Heart right ventricle (tissue), 16 donors: ENCODE data around the gene ZBTB39. TPM values are rescaled to one million over a fixed set of nuclear protein-coding genes. Genes with fewer than 3 reads are reported as not detected.

Experiments
- ATAC-seq, 8 donors: fragments of 200-7000 bp; cut with Tn5 transposase; one replicate each; pipeline ENCODE4 v1.9.1; 2020; ENCODE audit warnings: mild to moderate bottlenecking in 8 of 8, moderate library complexity in 8 of 8, moderate number of reproducible peaks in 1 of 8
- DNase-seq, 2 donors: peaks; one replicate each; pipeline ENCODE4 v3.0.0-alpha.2; 2020
- H3K27ac ChIP-seq, 10 donors: fragments of 200-600 bp; sonication (generic) in 2 of 10; one replicate each; pipeline versions ENCODE4 v1.5.0 to v1.8.0; 2020 to 2022; ENCODE audit warnings: mild to moderate bottlenecking in 3 of 10
- H3K27me3 ChIP-seq, 7 donors: fragments of 200-600 bp; one replicate each; pipeline ENCODE4 v1.8.0; 2021 to 2022; ENCODE audit warnings: mild to moderate bottlenecking in 2 of 7
- H3K36me3 ChIP-seq, 9 donors: fragments of 200-600 bp; sonication (generic) in 1 of 9; one replicate each; pipeline versions ENCODE4 v1.5.0 to v1.8.0; 2020 to 2022; ENCODE audit warnings: mild to moderate bottlenecking in 2 of 9
- H3K4me1 ChIP-seq, 9 donors: fragments of 200-600 bp; sonication (generic) in 1 of 9; one replicate each; pipeline versions ENCODE4 v1.5.0 to v1.8.0; 2020 to 2022; ENCODE audit warnings: mild to moderate bottlenecking in 4 of 9
- H3K4me3 ChIP-seq, 10 donors: fragments of 200-600 bp; sonication (generic) in 2 of 10; one replicate each; pipeline versions ENCODE4 v1.5.0 to v1.8.0; 2020 to 2022; ENCODE audit warnings: mild to moderate bottlenecking in 7 of 10, moderate library complexity in 2 of 10
- H3K9me3 ChIP-seq, 11 donors: fragments of 200-600 bp in 10 of 11; sonication (generic) in 2 of 11; one replicate each; pipeline versions ENCODE4 v1.5.0 to v1.8.0; 2013 to 2022; ENCODE audit warnings: mild to moderate bottlenecking in 2 of 11, control low read depth in 1 of 11, moderate library complexity in 1 of 11
- WGBS, 2 donors: extraction: QIAGEN DNeasy Blood & Tissue Kit; methylation state at CpG; one replicate each; pipeline ENCODE4 v1.1.7; 2013; ENCODE audit warnings: inconsistent platforms in 1 of 2; 5-methylcytosine and 5-hydroxymethylcytosine counted together
- intact Hi-C, 10 donors: fragments of 100-400 bp; cut with DNase I; formaldehyde crosslinking; loops; one replicate each; pipeline versions ENCODE4 v1.11.1 to v1.14.2; 2022
- polyA plus RNA-seq, 2 donors: library from polyadenylated mRNA; stranded (reverse); fragments of 200-250 nt; gene quantifications; one replicate each; pipeline ENCODE4 v1.2.3, GENCODE V29; 2013
- total RNA-seq, 10 donors: library from RNA; stranded (reverse); fragmentation: NEBNext Ultra II Directional in 3 of 10; extraction: Animal tissue kit (Norgen Biotek cat#: 25700) in 3 of 10; gene quantifications; one replicate each; pipeline versions ENCODE4 v1.2.1 to v1.2.4, GENCODE V29; 2021 to 2023
- TF ChIP-seq, protein P1 (sequence below), 9 donors: fragments of 200-600 bp; sonication (generic) in 2 of 9; IDR thresholded peaks; one replicate each; pipeline versions ENCODE4 v1.5.0 to v1.8.0; 2021 to 2022; ENCODE audit warnings: antibody characterized with exemption in 9 of 9, mild to moderate bottlenecking in 5 of 9, moderate library complexity in 1 of 9
- donor health status: Arrhythmogenic right ventricular cardiomyopathy.
- donor health status: ischemic (EF 13 %, LVEDD 7.1; RV severe dilation, severe dysfunction).
- donor health status: healthy with polysubstance abuse.
- donor health status: DM: no; HTN: yes; CAD: no.
- donor health status: DM: no; HTN: no; CAD: no.
- donor health status: ischemic (EF 25% LVEDD 6.9; RV normal size, moderate dysfunction).
- donor health status: ischemic (EF 25% LVEDD 5.7; RV mildly dilated, moderate dysfunction).
- donor health status: healthy.
- donor health status: DM: yes; HTN: yes; CAD: no.
- donor health status: Ischemic cardiomyopathy.
- donor health status: ischemic (EF 35%, LVEDD 5.7; RV mildly dilated, moderate dysfunction).
- donor health status: nonischemic (EF 11% LVEDD 7.7; RV severe dilation, severe dysfunction).
- donor health status: DM: yes; HTN: yes; CAD: no.
- donor health status: PGD.
- donor health status: ischemic (EF 29% LVEDD 5.4; RV normal size, mild dysfunction).
- donor health status: nonischemic (EF 23%, LVEDD 6.1; RV moderate dilation, normal function).

Gene ZBTB39
- total and polyA plus RNA-seq, 12 donors, result 1.2 to 4.3 (median 3.4) TPM

DNA sequence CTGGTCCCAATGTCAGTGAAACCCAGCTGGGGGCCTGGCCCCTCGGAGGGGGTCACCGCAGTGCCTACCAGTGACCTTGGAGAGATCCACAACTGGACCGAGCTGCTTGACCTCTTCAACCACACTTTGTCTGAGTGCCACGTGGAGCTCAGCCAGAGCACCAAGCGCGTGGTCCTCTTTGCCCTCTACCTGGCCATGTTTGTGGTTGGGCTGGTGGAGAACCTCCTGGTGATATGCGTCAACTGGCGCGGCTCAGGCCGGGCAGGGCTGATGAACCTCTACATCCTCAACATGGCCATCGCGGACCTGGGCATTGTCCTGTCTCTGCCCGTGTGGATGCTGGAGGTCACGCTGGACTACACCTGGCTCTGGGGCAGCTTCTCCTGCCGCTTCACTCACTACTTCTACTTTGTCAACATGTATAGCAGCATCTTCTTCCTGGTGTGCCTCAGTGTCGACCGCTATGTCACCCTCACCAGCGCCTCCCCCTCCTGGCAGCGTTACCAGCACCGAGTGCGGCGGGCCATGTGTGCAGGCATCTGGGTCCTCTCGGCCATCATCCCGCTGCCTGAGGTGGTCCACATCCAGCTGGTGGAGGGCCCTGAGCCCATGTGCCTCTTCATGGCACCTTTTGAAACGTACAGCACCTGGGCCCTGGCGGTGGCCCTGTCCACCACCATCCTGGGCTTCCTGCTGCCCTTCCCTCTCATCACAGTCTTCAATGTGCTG, 11.0 kb downstream of the ZBTB39 start:
- Histone ChIP-seq H3K4me1 (peaks cover 0 to 32% (median 14%) of the 10 kb centered on the region in 9 donors), H3K36me3 (peaks cover 0 to 36% (median 3%) of the 10 kb centered on the region in 9 donors), H3K27me3 (no peaks in the 10 kb centered on the region), H3K27ac (no peak overlapping the region), H3K9me3 (no peaks in the 10 kb centered on the region), H3K4me3 (no peak overlapping the region)
- intact Hi-C loops, result no loop called here
- TF ChIP-seq, protein P1, sequence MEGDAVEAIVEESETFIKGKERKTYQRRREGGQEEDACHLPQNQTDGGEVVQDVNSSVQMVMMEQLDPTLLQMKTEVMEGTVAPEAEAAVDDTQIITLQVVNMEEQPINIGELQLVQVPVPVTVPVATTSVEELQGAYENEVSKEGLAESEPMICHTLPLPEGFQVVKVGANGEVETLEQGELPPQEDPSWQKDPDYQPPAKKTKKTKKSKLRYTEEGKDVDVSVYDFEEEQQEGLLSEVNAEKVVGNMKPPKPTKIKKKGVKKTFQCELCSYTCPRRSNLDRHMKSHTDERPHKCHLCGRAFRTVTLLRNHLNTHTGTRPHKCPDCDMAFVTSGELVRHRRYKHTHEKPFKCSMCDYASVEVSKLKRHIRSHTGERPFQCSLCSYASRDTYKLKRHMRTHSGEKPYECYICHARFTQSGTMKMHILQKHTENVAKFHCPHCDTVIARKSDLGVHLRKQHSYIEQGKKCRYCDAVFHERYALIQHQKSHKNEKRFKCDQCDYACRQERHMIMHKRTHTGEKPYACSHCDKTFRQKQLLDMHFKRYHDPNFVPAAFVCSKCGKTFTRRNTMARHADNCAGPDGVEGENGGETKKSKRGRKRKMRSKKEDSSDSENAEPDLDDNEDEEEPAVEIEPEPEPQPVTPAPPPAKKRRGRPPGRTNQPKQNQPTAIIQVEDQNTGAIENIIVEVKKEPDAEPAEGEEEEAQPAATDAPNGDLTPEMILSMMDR (IDR thresholded peaks at IDR 0.05), result no peak
- DNase-seq (no peak), ATAC-seq (no peak)
- WGBS, 2 donors, result 94% methylated on average over 25 to 26 of the region's 26 CpGs

DNA sequence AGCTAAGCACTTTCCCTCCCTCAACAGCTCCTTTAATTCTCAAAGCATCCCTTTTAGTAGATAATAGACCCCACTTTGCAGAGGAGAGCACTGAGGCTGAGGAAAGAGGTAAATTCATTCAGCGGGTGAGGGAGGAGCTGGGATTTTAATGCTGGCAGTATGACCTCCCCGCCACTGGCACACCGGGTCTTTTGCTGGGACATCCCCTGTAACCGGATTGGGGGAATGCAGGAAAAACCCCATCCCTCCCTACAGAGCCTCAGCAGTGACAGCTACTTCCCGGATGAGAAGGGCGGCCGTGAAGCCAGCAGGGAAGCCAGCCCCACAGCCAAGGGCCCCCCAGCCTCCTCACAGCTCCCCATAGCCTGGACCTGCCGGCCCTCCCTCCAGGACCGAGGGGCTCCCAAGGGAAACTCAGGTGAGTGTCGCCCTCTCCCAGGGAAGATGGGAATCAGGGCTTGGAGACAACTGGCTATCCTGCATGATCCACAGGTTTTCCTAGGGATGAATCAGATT, 12.1 kb downstream of the ZBTB39 start:
- H3K36me3 ChIP-seq, result peaks cover 0 to 27% (median 0%) of the 10 kb centered on the region in 9 donors
- ATAC-seq (no peak), DNase-seq (no peak)
- no peaks in the 10 kb centered on the region for H3K9me3 ChIP-seq
- H3K4me1 ChIP-seq, result peaks cover 0 to 41% (median 17%) of the 10 kb centered on the region in 9 donors
- 72 to 74% methylated on average over 10 of the region's 10 CpGs for WGBS, 2 donors
- no peak overlapping the region for H3K27ac ChIP-seq
- intact Hi-C loops, result loop anchor here in 1 of 10 donors (5.0 kb wide), 1 partner anchor 157 kb away; no protein-coding TSS in a partner anchor
- TF ChIP-seq, protein P1 (IDR thresholded peaks at IDR 0.05), result no peak
- no peaks in the 10 kb centered on the region for H3K27me3 ChIP-seq
- no peak overlapping the region for H3K4me3 ChIP-seq

DNA sequence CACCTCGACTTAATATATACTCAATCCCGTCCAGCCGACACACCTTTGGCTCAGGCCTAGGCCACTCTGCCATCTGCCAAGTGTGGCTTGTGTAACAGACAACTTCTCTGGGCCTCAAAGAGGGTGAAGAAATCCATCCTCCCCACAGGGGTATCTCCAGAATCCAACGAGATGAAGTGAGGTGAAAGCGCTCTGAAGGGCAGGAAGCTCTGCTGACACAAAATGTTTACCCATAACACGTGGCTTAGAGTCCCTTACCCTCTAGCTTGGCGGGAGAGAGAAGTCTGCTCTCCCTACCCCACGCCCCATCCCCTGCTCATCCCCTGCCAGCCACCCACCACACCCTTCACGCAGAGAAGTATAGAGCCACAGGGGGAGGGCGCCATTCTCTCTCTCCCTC, 13.0 kb downstream of the ZBTB39 start:
- Histone ChIP-seq H3K27me3 (no peaks in the 10 kb centered on the region), H3K4me3 (no peak overlapping the region), H3K27ac (no peak overlapping the region), H3K4me1 (peaks cover 2 to 49% (median 24%) of the 10 kb centered on the region in 9 donors), H3K9me3 (no peaks in the 10 kb centered on the region), H3K36me3 (peaks cover 0 to 18% (median 0%) of the 10 kb centered on the region in 9 donors)
- 79 to 84% methylated on average over 10 of the region's 10 CpGs for WGBS, 2 donors
- ATAC-seq (no peak), DNase-seq (no peak)
- TF ChIP-seq, protein P1 (IDR thresholded peaks at IDR 0.05), result no peak
- intact Hi-C loops, result loop anchor here in 1 of 10 donors (5.0 kb wide), 1 partner anchor 156 kb away; no protein-coding TSS in a partner anchor

DNA sequence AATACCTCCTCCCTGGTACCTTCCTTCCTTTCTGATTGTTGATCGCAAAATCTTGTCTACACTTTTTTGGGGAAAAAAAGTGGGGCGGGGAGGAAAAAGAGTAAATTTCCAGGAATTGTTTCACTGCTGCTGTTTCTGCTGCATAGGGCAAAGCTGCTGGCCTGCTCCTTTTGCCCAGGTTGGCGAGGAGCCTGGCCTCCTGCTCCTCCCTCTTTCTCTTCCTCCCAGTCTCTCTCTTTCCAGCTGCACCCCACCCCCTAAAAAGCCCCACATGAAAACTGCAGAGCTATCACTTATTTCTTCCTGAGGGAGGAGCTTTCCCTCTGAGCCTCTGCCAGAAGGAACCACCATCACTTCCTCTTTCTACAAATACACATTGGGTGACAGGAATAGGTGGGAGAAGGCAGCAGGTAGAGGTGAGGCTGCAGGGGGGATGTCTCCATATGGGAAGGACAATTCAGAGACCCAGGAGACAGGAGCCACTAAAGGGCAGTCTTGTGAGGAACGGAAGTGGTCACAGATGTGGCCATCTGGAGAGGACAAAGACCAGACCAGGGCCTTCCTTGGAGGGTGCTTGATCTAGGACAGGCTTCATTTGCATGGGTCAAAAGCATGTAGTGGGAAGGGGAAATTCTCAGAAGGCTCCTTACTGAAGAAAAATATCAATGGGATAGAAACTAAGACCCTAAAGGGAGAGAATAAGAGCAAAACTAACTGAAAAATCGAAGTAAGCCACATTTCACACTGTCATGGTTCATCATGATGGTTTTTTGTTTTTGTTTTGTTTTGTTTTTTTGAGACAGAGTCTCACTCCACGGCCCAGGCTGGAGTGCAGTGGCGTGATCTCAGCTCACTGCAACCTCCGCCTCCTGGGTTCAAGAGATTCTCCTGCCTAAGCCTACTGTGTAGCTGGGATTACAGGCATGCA, 14.8 kb downstream of the ZBTB39 start:
- intact Hi-C loops, result loop anchor here in 1 of 10 donors (5.0 kb wide), 1 partner anchor 154 kb away; no protein-coding TSS in a partner anchor
- Histone ChIP-seq H3K4me3 (no peak overlapping the region), H3K9me3 (no peaks in the 10 kb centered on the region), H3K27me3 (no peaks in the 10 kb centered on the region), H3K27ac (peak overlapping the region in 6 of 10 donors; percentile 17 to 72 (median 52)), H3K4me1 (peaks cover 2 to 46% (median 36%) of the 10 kb centered on the region in 9 donors), H3K36me3 (peaks cover 0 to 13% (median 0%) of the 10 kb centered on the region in 9 donors)
- DNase-seq (peak; percentile 50 to 60), ATAC-seq (peak; percentile 11 to 71 (median 50))
- TF ChIP-seq, protein P1 (IDR thresholded peaks at IDR 0.05), result no peak
- WGBS, 2 donors, result 67 to 75% methylated on average over 8 of the region's 8 CpGs
